HepG2 (cell line): Measurements from ENCODE around the gene UTP25. TPM values are rescaled to one million over a fixed set of nuclear protein-coding genes. Genes with fewer than 3 reads are reported as not detected.

Experiments used
- BCL6 ChIP-seq: IDR thresholded peaks from 2 replicates; pipeline ENCODE4 v1.6.1; 2016; ENCODE audit warnings: missing genetic modification reagents, missing compliant biosample characterization
- CREBL2 ChIP-seq: sonication (generic); formaldehyde crosslinking; IDR thresholded peaks from 2 replicates; pipeline ENCODE4 v1.8.1; 2023; ENCODE audit warnings: missing genetic modification reagents, mild to moderate bottlenecking, borderline replicate concordance
- DNMT3B ChIP-seq: conservative IDR thresholded peaks from 2 replicates; pipeline ENCODE4 v1.6.1; 2016; ENCODE audit warnings: missing biosample characterization, control low read depth
- HDAC1 ChIP-seq: sonication (generic); formaldehyde crosslinking; IDR thresholded peaks from 2 replicates; pipeline ENCODE4 v1.5.1; 2020; ENCODE audit warnings: mild to moderate bottlenecking, missing genetic modification reagents
- JUNB ChIP-seq: sonication (generic); formaldehyde crosslinking; IDR thresholded peaks from 2 replicates; pipeline ENCODE4 v1.8.0; 2022; ENCODE audit warnings: missing genetic modification reagents, mild to moderate bottlenecking, borderline replicate concordance
- MZF1 ChIP-seq: sonication (generic); formaldehyde crosslinking; IDR thresholded peaks from 2 replicates; pipeline ENCODE4 v1.8.1; 2023; ENCODE audit warnings: mild to moderate bottlenecking, missing genetic modification reagents, borderline replicate concordance
- NFYB ChIP-seq: sonication (generic); formaldehyde crosslinking; IDR thresholded peaks from 2 replicates; pipeline ENCODE4 v1.4.0; 2020; ENCODE audit warnings: missing genetic modification reagents
- SMAD1 ChIP-seq: sonication (generic); formaldehyde crosslinking; IDR thresholded peaks from 2 replicates; pipeline ENCODE4 v1.4.0; 2020; ENCODE audit warnings: missing genetic modification reagents, low read depth, mild to moderate bottlenecking, borderline replicate concordance
- TAF15 ChIP-seq: fragments of 200-400 bp; formaldehyde crosslinking; IDR thresholded peaks from one replicate; pipeline ENCODE4 v1.6.1; 2018; ENCODE audit warnings: mild to moderate bottlenecking, low read depth, low read length; ENCODE audit not compliant: poor library complexity, severe bottlenecking
- TCF12 ChIP-seq, 2 experiments: fragments of 450-650 bp in 1 of 2; sonication (generic) in 1 of 2; formaldehyde crosslinking in 1 of 2; IDR thresholded peaks; 2 replicates each; pipeline versions ENCODE4 v1.6.1 to v1.8.0; 2017 to 2022; ENCODE audit warnings: antibody characterized with exemption in 1 of 2, mild to moderate bottlenecking in 1 of 2, missing genetic modification reagents in 1 of 2, moderate library complexity in 1 of 2
- XBP1 ChIP-seq: sonication (generic); formaldehyde crosslinking; IDR thresholded peaks from 2 replicates; pipeline ENCODE4 v1.5.0; 2020; ENCODE audit warnings: missing genetic modification reagents
- ZMAT3 ChIP-seq: sonication (generic); formaldehyde crosslinking; conservative IDR thresholded peaks from 2 replicates; pipeline ENCODE4 v1.7.0; 2021; ENCODE audit warnings: missing genetic modification reagents
- ZNF143 ChIP-seq: sonication (generic); formaldehyde crosslinking; IDR thresholded peaks from 2 replicates; pipeline ENCODE4 v1.4.0; 2020; ENCODE audit warnings: missing genetic modification reagents
- ZNF407 ChIP-seq: sonication (generic); formaldehyde crosslinking; IDR thresholded peaks from one replicate; pipeline ENCODE4 v1.5.1; 2020; ENCODE audit warnings: mild to moderate bottlenecking, missing genetic modification reagents; ENCODE audit errors: not compliant biosample characterization
- polyA plus RNA-seq, 8 experiments: library from polyadenylated mRNA; depleted of rRNA in 3 of 8; stranded (reverse) in 7 of 8; unstranded in 1 of 8; fragments of >200 nt; fragmentation: Illumina TruSeq in 4 of 8; extraction: Trizol in 4 of 8; gene quantifications; 2 replicates each; pipeline versions ENCODE4 v1.2.1 to v1.2.3, GENCODE V29; 2011 to 2016; ENCODE audit warnings: low read depth in 4 of 8, missing spikeins in 1 of 8, mixed read lengths in 1 of 8; ENCODE audit not compliant: insufficient read depth in 1 of 8
- total RNA-seq, 5 experiments: library from RNA; depleted of rRNA; stranded (reverse); fragments of >200 nt; fragmentation: Illumina TruSeq; extraction: Trizol; gene quantifications; 2 replicates each; pipeline ENCODE4 v1.2.3, GENCODE V29; 2016; ENCODE audit warnings: low read depth in 1 of 5
- TF ChIP-seq, protein P1 (sequence below): sonication (generic); formaldehyde crosslinking; IDR thresholded peaks from 2 replicates; pipeline ENCODE4 v1.8.1; 2023; ENCODE audit warnings: mild to moderate bottlenecking, moderate library complexity, missing genetic modification reagents
- TF ChIP-seq, protein P2 (sequence below): sonication (generic); formaldehyde crosslinking; IDR thresholded peaks from 2 replicates; pipeline ENCODE4 v1.8.0; 2022; ENCODE audit warnings: missing genetic modification reagents, mild to moderate bottlenecking, inconsistent platforms, borderline replicate concordance

Gene UTP25
- total and polyA plus RNA-seq, 2 of the 13 experiments (the other 11 are each of a cell fraction or from before 2014, with no cell fraction given), result 4.8 to 5.7 TPM

DNA sequence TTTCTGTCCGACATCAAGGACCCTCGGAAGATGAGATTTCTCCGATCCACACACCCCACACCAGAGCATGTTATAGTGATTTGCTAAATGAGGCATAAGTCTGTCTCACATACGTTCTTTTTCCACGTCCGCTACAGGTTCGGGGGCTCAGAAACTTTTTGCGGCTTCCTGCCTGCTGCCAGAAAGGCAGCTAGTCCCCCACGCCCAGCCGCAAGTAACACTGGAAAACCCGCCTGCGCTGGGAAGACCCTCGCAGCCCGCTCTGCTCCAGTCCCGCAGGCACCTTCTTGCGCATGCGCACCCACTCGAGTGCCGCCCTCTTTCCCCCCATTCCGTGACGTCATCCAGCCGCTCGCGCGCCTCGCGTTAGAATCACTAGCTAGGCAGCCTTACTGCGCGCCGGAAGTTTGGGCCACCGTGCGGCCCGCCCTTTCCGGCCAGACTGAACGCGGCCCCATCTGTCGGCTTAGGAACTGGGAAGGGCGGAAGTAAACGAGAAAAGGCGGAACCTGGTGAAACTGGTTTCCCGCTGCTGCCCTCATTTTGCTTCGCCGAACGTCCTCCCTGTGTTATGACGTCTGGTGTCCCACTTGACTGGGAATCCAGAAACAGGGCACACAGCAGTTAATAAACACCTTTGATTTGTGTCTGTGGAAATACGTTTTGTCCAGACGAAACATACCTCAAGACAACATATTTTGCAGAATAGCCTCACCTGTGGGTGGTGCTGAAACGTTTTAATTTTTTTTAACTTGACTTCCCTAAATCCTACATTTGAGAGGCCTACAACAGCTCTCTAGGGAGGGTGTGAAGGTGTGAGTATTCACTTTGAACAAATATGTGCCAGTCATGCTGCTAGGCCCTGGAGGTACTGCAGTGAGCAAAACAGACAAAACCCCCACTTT is 43.3 kb upstream of the UTP25 start, which contains the start of gene C1orf74 (continued):
- TF ChIP-seq ZNF407 (CRISPR knock-in tag) (no peak), JUNB (no peak), HDAC1 (CRISPR knock-in tag) (peak; percentile 49; the same call in 1 of the 2 replicates), TCF12 (IDR thresholded peaks at IDR 0.05) (no peak), TCF12 (CRISPR knock-in tag; IDR thresholded peaks at IDR 0.05) (no peak), TAF15 (no peak), SMAD1 (CRISPR knock-in tag) (peak; percentile 29; the same call in 1 of the 2 replicates), NFYB (CRISPR knock-in tag) (peak; percentile 37; the same call in 1 of the 2 replicates), ZNF143 (no peak; the same call in 1 of the 2 replicates), MZF1 (CRISPR knock-in tag) (no peak), ZMAT3 (CRISPR knock-in tag) (0 out of 2 replicates have a peak, but pooled peaks have one; percentile 66), BCL6 (CRISPR knock-in tag) (no peak), DNMT3B (no peak), CREBL2 (CRISPR knock-in tag) (no peak), XBP1 (CRISPR knock-in tag) (no peak)
- TF ChIP-seq, protein P1, sequence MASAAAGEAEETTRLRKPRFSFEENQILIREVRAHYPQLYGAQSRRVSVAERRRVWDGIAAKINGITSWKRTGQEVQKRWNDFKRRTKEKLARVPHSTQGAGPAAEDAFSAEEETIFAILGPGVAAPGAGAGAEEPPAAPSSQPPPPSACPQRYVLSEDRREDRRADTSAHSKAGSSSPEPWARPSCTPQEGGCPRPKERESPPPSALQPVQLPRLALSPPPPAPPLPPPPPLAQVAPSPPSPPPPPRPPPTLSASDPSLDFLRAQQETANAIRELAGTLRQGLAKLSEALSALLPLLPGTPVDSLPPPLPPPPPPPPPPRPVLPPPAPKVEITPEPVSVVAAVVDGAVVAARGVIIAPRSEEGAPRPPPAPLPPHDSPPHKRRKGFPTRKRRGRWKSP (CRISPR knock-in tag), result no peak
- TF ChIP-seq, protein P2, sequence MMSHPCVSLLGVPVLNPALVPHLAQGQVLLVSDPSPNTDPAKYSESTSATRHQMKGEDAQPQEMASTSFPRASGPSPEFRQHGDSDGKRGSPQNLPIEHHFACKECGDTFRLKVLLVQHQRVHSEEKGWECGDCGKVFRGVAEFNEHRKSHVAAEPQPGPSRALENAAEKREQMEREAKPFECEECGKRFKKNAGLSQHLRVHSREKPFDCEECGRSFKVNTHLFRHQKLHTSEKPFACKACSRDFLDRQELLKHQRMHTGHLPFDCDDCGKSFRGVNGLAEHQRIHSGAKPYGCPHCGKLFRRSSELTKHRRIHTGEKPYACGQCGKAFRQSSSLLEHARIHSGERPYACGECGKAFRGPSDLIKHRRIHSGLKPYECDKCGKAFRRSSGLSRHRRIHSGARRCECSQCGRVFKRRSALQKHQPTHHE (CRISPR knock-in tag), result no peak
